Cardiac fibroblast (primary cell): Measurements from ENCODE around the gene SUPT3H.
A peak's percentile ranks its signal among the peaks of the same experiment; 100 is the strongest.

Source experiments
- DNase-seq, 2 donors: peaks; one replicate each; pipeline versions ENCODE4 v3.0.0 to v3.0.0-alpha.2; 2010; ENCODE audit warnings: low read depth in 2 of 2
- H3K4me3 ChIP-seq, 2 donors: replicated peaks in 1 of 2; 1 replicate in 1 of 2; 2 replicates in 1 of 2; pipeline ENCODE4 v1.5.1; 2011; ENCODE audit warnings: low read depth in 2 of 2, low read length in 2 of 2, mild to moderate bottlenecking in 2 of 2, moderate library complexity in 1 of 2
- CTCF ChIP-seq: IDR thresholded peaks from one replicate; pipeline ENCODE4 v1.5.1; 2011; ENCODE audit warnings: low read depth, mild to moderate bottlenecking, low read length, inconsistent platforms

Gene SUPT3H

GRCh38 chr6:44935693-44936300 lies 441.9 kb downstream of the SUPT3H start:
- no peak overlapping the region for H3K4me3 ChIP-seq
- no peak for TF ChIP-seq CTCF
- DNase-seq: no peak

DNA sequence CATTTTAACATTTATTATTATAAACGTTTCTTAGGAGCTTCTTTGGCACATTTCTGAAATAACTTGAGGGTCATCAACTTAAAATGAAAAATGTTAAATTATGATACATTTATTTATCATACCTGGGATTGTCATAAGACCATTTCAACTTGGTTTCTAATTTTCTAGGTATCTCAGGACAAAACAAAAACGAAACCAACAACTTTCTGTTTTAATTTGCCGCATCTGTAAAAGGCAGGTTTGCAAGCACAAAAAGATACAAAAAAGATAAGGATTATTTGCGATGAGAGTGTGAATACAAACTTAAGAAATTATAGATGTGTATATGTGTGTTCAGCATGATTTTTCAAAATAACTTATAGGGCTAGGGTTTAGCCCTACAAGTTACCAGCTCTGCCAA lies 444.6 kb downstream of the SUPT3H start:
- H3K4me3 ChIP-seq: no peak overlapping the region
- no peak for TF ChIP-seq CTCF
- no peak for DNase-seq

DNA sequence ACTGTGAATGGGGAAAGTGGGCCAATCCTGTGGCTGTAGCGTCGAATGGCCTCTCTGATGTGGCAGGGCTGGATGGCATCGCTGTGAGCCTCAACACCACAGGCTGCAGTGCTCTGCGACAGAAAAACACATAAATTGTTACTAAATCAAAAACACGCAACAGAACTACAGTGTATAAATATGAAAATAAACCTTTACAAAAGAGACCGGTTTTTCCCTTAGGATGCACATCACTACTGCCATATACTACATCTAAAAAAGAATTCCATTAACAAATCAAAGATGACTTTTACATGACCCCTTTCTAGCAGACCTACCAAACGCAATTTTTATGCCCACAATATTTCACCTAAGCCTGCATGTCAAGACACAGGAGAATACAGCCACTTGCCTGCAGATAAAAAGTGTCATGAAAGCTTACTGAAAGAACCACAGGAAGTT lies 445.1 kb downstream of the SUPT3H start:
- no peak overlapping the region for H3K4me3 ChIP-seq
- DNase-seq: no peak
- no peak for TF ChIP-seq CTCF

- H3K4me3 ChIP-seq: no peak overlapping the region
These were observed 446.3 kb downstream of the SUPT3H start for GRCh38 chr6:44931385-44931784.

GRCh38 chr6:44926556-44926955 lies 451.2 kb downstream of the SUPT3H start:
- no peak overlapping the region for H3K4me3 ChIP-seq
- DNase-seq: peak in 1 of 2 donors; percentile 40
- TF ChIP-seq CTCF: no peak

More at GRCh38 chr6:44931385-44931784, 446.3 kb downstream of the SUPT3H start:
- no peak for TF ChIP-seq CTCF
- DNase-seq: no peak

- TF ChIP-seq CTCF: no peak
- DNase-seq: peak; percentile 46 to 52
- H3K4me3 ChIP-seq: no peak overlapping the region
These were observed 452.5 kb downstream of the SUPT3H start for GRCh38 chr6:44925100-44925739.
